Neuronal stem cell (in vitro differentiated cells): ENCODE measurements around the gene ROS1.

Source experiments
- DNase-seq: peaks from one replicate; pipeline ENCODE4 v3.0.0-alpha.2; 2013; ENCODE audit warnings: low spot score
- H2AFZ ChIP-seq: one replicate; pipeline ENCODE4 v1.6.1; 2013; ENCODE audit warnings: mild to moderate bottlenecking, low read length, inconsistent platforms
- H2AK5ac ChIP-seq: 2 replicates; pipeline ENCODE4 v1.6.1; 2013; ENCODE audit warnings: low read depth, mild to moderate bottlenecking, inconsistent platforms, low read length, moderate library complexity, mixed read lengths
- H2BK120ac ChIP-seq: 2 replicates; pipeline ENCODE4 v1.6.1; 2013; ENCODE audit warnings: low read depth, mild to moderate bottlenecking, inconsistent platforms, low read length, moderate library complexity, mixed read lengths
- H2BK12ac ChIP-seq: one replicate; pipeline ENCODE4 v1.6.1; 2013; ENCODE audit warnings: low read length, inconsistent platforms
- H2BK15ac ChIP-seq: 2 replicates; pipeline ENCODE4 v1.6.1; 2013; ENCODE audit warnings: mild to moderate bottlenecking, low read length, inconsistent platforms, mixed read lengths
- H2BK5ac ChIP-seq: one replicate; pipeline ENCODE4 v1.6.1; 2013; ENCODE audit warnings: inconsistent platforms, mild to moderate bottlenecking, low read length, moderate library complexity
- H3K14ac ChIP-seq: one replicate; pipeline ENCODE4 v1.6.1; 2013; ENCODE audit warnings: low read length, inconsistent platforms
- H3K18ac ChIP-seq: 2 replicates; pipeline ENCODE4 v1.6.1; 2013; ENCODE audit warnings: low read length, inconsistent platforms
- H3K23ac ChIP-seq: 2 replicates; pipeline ENCODE4 v1.6.1; 2013; ENCODE audit warnings: low read depth, mild to moderate bottlenecking, mixed read lengths, low read length, inconsistent platforms; ENCODE audit not compliant: poor library complexity
- H3K27ac ChIP-seq: replicated peaks from 3 replicates; pipeline ENCODE4 v1.5.1; 2013; ENCODE audit warnings: low read length, inconsistent platforms
- H3K27me3 ChIP-seq, 3 experiments: 2 replicates each; pipeline ENCODE4 v1.6.1; 2013; ENCODE audit warnings: low read length in 3 of 3, mild to moderate bottlenecking in 2 of 3, inconsistent platforms in 1 of 3, low read depth in 1 of 3, mixed read lengths in 1 of 3, moderate library complexity in 1 of 3; ENCODE audit not compliant: control insufficient read depth in 3 of 3, insufficient read depth in 3 of 3
- H3K36me3 ChIP-seq, 2 donors: replicated peaks in 1 of 2; 2 replicates each; pipeline ENCODE4 v1.6.1; 2013; ENCODE audit warnings: low read length in 2 of 2; ENCODE audit not compliant: control insufficient read depth in 2 of 2, insufficient read depth in 2 of 2
- H3K4ac ChIP-seq: 2 replicates; pipeline ENCODE4 v1.6.1; 2013; ENCODE audit warnings: inconsistent platforms, mild to moderate bottlenecking, low read length, moderate library complexity
- H3K4me1 ChIP-seq, 2 donors: 1 replicate in 1 of 2; 2 replicates in 1 of 2; pipeline ENCODE4 v1.6.1; 2013; ENCODE audit warnings: low read length in 2 of 2, low read depth in 1 of 2; ENCODE audit not compliant: control insufficient read depth in 2 of 2, insufficient read depth in 1 of 2
- H3K4me2 ChIP-seq: one replicate; pipeline ENCODE4 v1.6.1; 2013; ENCODE audit warnings: mild to moderate bottlenecking, low read length, inconsistent platforms; ENCODE audit not compliant: insufficient read depth, poor library complexity, severe bottlenecking
- H3K4me3 ChIP-seq, 2 donors: 2 replicates each; pipeline ENCODE4 v1.5.1; 2013; ENCODE audit warnings: low read length in 2 of 2, mild to moderate bottlenecking in 2 of 2, inconsistent platforms in 1 of 2, moderate library complexity in 1 of 2
- H3K79me1 ChIP-seq: one replicate; pipeline ENCODE4 v1.6.1; 2013; ENCODE audit warnings: low read depth, mild to moderate bottlenecking, inconsistent platforms, low read length, moderate library complexity
- H3K9ac ChIP-seq: one replicate; pipeline ENCODE4 v1.6.1; 2013; ENCODE audit warnings: mild to moderate bottlenecking, low read depth, low read length, inconsistent platforms; ENCODE audit not compliant: poor library complexity
- H3K9me3 ChIP-seq, 2 donors: replicated peaks in 1 of 2; 2 replicates each; pipeline versions ENCODE3 to v1.6.1; 2013; ENCODE audit warnings: low read length in 2 of 2, mild to moderate bottlenecking in 2 of 2, inconsistent platforms in 1 of 2, low read depth in 1 of 2, mixed read lengths in 1 of 2, moderate library complexity in 1 of 2; ENCODE audit not compliant: control insufficient read depth in 2 of 2, insufficient read depth in 1 of 2
- H4K8ac ChIP-seq: one replicate; pipeline ENCODE4 v1.6.1; 2013; ENCODE audit warnings: low read depth, mild to moderate bottlenecking, inconsistent platforms, low read length, moderate library complexity
- H4K91ac ChIP-seq: one replicate; pipeline ENCODE4 v1.6.1; 2013; ENCODE audit warnings: low read length, low read depth, mild to moderate bottlenecking, inconsistent platforms; ENCODE audit not compliant: poor library complexity
- WGBS, 2 donors: extraction: QIAGEN DNeasy Blood & Tissue Kit; methylation state at CpG; one replicate each; pipeline ENCODE4 v1.1.7; 2013; ENCODE audit warnings: missing lambda C conversion rate in 2 of 2, mixed read lengths in 1 of 2; ENCODE audit not compliant: insufficient read length in 2 of 2, insufficient replicate concordance in 1 of 2; ENCODE audit errors: extremely low coverage in 2 of 2; 5-methylcytosine and 5-hydroxymethylcytosine counted together

ROS1 gene

GRCh38 chr6:117409863-117410262 is 15.9 kb downstream of the ROS1 start:
- no peak overlapping the region for H2AFZ ChIP-seq
- H3K4ac ChIP-seq = no peak overlapping the region
- H4K8ac ChIP-seq = no peak overlapping the region
- no peak overlapping the region for H3K9ac ChIP-seq
- no peak overlapping the region for H2BK12ac ChIP-seq
- no CpG with 5 or more reads among the region's 4 CpGs for WGBS, 2 donors
- H4K91ac ChIP-seq = no peak overlapping the region
- H3K36me3 ChIP-seq = no peaks in the 10 kb centered on the region
- H2BK5ac ChIP-seq = no peak overlapping the region
- no peaks in the 10 kb centered on the region for H3K27me3 ChIP-seq
- no peak overlapping the region for H2BK120ac ChIP-seq
- no peak overlapping the region for H2BK15ac ChIP-seq
- H3K27ac ChIP-seq = no peak overlapping the region
- no peak overlapping the region for H3K4me2 ChIP-seq
- H3K14ac ChIP-seq = no peak overlapping the region
- H3K18ac ChIP-seq = no peak overlapping the region
- H3K4me1 ChIP-seq = no peaks in the 10 kb centered on the region
- H3K9me3 ChIP-seq = no peaks in the 10 kb centered on the region
- DNase-seq = no peak
- no peak overlapping the region for H3K4me3 ChIP-seq
- H3K79me1 ChIP-seq = no peaks in the 10 kb centered on the region
- no peak overlapping the region for H2AK5ac ChIP-seq
- H3K23ac ChIP-seq = no peak overlapping the region

DNA sequence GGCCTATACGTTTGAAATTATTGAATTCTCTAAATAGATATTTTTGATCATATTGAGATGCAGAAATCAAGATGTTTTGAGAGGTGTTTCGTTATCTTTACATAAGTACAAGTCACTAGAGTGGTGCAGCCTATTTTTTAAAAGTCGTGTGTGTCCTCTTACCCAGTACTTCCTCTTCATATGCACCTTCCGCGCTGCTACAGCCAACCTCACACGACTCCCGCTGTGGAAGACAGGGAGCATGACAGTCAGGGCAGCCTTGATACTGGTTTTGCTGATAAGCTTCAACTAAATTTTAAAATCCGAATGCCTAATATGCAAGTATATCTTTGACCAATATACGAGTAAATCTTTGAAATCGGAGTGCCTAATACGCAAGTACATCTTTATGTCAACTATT is 16.3 kb downstream of the ROS1 start:
- no peak overlapping the region for H3K27ac ChIP-seq
- H2AK5ac ChIP-seq = no peak overlapping the region
- no peak overlapping the region for H3K4me3 ChIP-seq
- H2BK15ac ChIP-seq = no peak overlapping the region
- H3K4me1 ChIP-seq = no peaks in the 10 kb centered on the region
- H3K27me3 ChIP-seq = no peaks in the 10 kb centered on the region
- no peak overlapping the region for H2AFZ ChIP-seq
- no peak overlapping the region for H2BK12ac ChIP-seq
- no peaks in the 10 kb centered on the region for H3K36me3 ChIP-seq
- no peaks in the 10 kb centered on the region for H3K9me3 ChIP-seq
- H3K18ac ChIP-seq = no peak overlapping the region
- H3K9ac ChIP-seq = no peak overlapping the region
- H3K4ac ChIP-seq = no peak overlapping the region
- no peak overlapping the region for H3K4me2 ChIP-seq
- DNase-seq = no peak
- no peak overlapping the region for H3K14ac ChIP-seq
- no peak overlapping the region for H2BK120ac ChIP-seq
- no peak overlapping the region for H4K8ac ChIP-seq
- no peak overlapping the region for H4K91ac ChIP-seq
- no CpG with 5 or more reads among the region's 11 CpGs for WGBS, 2 donors
- no peak overlapping the region for H3K23ac ChIP-seq
- no peaks in the 10 kb centered on the region for H3K79me1 ChIP-seq
- no peak overlapping the region for H2BK5ac ChIP-seq

- Histone ChIP-seq H2BK15ac (no peak overlapping the region), H2AK5ac (no peak overlapping the region), H2BK5ac (no peak overlapping the region), H3K79me1 (no peaks in the 10 kb centered on the region), H3K9ac (no peak overlapping the region), H3K4me2 (no peak overlapping the region), H3K4me3 (no peak overlapping the region), H3K27me3 (no peaks in the 10 kb centered on the region), H3K4me1 (no peaks in the 10 kb centered on the region), H4K8ac (no peak overlapping the region), H2BK12ac (no peak overlapping the region), H3K36me3 (no peaks in the 10 kb centered on the region), H3K4ac (no peak overlapping the region), H3K14ac (no peak overlapping the region), H3K9me3 (no peaks in the 10 kb centered on the region), H3K18ac (no peak overlapping the region), H3K27ac (no peak overlapping the region), H3K23ac (no peak overlapping the region), H4K91ac (no peak overlapping the region), H2BK120ac (no peak overlapping the region), H2AFZ (no peak overlapping the region)
- no peak for DNase-seq
- WGBS, 2 donors = no CpG with 5 or more reads among the region's 1 CpG
These were observed 21.2 kb downstream of the ROS1 start for GRCh38 chr6:117404548-117404947.

DNA sequence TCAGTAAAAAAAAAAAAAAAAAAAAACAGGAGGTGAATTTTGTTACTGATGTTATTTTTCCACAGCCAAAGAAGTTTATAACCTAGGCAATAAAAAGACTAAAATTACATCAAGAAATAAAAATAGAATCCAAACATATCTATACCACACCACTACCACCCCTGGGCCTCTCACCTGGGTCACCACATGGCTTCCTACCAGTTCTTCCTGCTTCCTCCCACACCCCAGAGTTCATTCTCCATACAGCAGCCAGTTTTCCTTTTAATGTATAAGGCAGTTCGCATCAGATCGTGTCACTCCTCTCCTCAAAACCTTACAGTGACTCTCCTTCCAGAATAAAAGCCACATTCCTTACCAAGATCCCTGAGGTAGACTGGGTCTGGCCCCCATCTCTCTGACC is 23.9 kb downstream of the ROS1 start:
- Histone ChIP-seq H4K91ac (no peak overlapping the region), H3K27ac (no peak overlapping the region), H3K79me1 (no peaks in the 10 kb centered on the region), H3K27me3 (no peaks in the 10 kb centered on the region), H3K4me1 (no peaks in the 10 kb centered on the region), H3K4me3 (no peak overlapping the region), H2BK12ac (no peak overlapping the region), H3K9ac (no peak overlapping the region), H2AFZ (no peak overlapping the region), H3K4ac (no peak overlapping the region), H2BK15ac (no peak overlapping the region), H3K14ac (no peak overlapping the region), H2BK5ac (no peak overlapping the region), H3K36me3 (no peaks in the 10 kb centered on the region), H3K9me3 (no peaks in the 10 kb centered on the region), H4K8ac (no peak overlapping the region), H3K4me2 (no peak overlapping the region), H3K23ac (no peak overlapping the region), H2AK5ac (no peak overlapping the region), H2BK120ac (no peak overlapping the region), H3K18ac (no peak overlapping the region)
- WGBS, 2 donors = no CpG with 5 or more reads among the region's 2 CpGs
- DNase-seq = no peak
